Neural cell (in vitro differentiated cells): ENCODE measurements around the gene SNCAIP.

Experiments
- EP300 ChIP-seq: fragments of 450-650 bp; conservative IDR thresholded peaks from 2 replicates; pipeline ENCODE4 v1.6.1; 2014; ENCODE audit warnings: antibody characterized with exemption, mild to moderate bottlenecking, moderate library complexity; ENCODE audit not compliant: poor library complexity, severe bottlenecking
- EZH2 ChIP-seq: fragments of 200-600, 300-800 bp; shearing (Covaris generic), sonication (generic); IDR thresholded peaks from 2 replicates; pipeline ENCODE4 v1.6.1; 2014; ENCODE audit warnings: antibody characterized with exemption, low read length, borderline replicate concordance, mild to moderate bottlenecking; ENCODE audit not compliant: insufficient read depth, poor library complexity, severe bottlenecking
- POLR2AphosphoS5 ChIP-seq: IDR thresholded peaks from 2 replicates; pipeline ENCODE4 v1.6.1; 2012
- TAF1 ChIP-seq: IDR thresholded peaks from 2 replicates; pipeline ENCODE4 v1.6.1; 2012; ENCODE audit warnings: low read depth
- TF ChIP-seq, protein P1 (sequence below): fragments of 450-650 bp; IDR thresholded peaks from 2 replicates; pipeline ENCODE4 v1.5.1; 2014; ENCODE audit warnings: antibody characterized with exemption, mild to moderate bottlenecking, moderate library complexity; ENCODE audit not compliant: poor library complexity, severe bottlenecking
- TF ChIP-seq, protein P2 (sequence below): IDR thresholded peaks from 2 replicates; pipeline ENCODE4 v1.6.1; 2012; ENCODE audit warnings: borderline replicate concordance

DNA sequence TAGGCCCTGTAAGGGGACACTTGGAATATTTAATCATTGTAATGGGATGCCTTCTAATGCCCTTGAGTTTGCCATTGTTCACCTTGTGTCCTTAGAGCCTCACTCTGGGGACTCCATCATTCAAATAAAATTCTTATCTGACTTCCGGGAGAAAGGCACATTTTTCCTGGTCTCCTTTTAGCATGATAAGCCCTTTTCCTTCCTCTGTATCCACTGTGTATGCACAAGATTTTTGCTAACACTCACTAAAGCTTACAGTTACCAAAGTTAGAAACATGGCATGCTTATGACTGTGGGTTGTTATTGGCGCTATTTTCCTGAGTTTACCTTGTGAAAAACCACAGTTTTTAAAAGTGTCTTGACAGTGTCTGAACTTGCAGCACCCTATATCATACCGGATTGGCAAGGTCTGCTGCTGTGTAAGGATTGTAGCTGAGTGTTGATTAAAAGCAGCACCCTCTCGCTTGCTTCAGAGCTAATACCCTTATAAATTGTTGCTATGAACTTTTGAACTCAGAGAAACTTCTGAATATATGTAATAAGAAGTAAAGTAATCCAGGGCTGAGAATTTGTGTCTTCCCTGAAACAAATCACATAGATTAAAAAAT is 46.4 kb downstream of the SNCAIP start:
- TF ChIP-seq POLR2AphosphoS5 (no peak), EP300 (no peak), TAF1 (no peak), EZH2 (no peak)
- TF ChIP-seq, protein P1, sequence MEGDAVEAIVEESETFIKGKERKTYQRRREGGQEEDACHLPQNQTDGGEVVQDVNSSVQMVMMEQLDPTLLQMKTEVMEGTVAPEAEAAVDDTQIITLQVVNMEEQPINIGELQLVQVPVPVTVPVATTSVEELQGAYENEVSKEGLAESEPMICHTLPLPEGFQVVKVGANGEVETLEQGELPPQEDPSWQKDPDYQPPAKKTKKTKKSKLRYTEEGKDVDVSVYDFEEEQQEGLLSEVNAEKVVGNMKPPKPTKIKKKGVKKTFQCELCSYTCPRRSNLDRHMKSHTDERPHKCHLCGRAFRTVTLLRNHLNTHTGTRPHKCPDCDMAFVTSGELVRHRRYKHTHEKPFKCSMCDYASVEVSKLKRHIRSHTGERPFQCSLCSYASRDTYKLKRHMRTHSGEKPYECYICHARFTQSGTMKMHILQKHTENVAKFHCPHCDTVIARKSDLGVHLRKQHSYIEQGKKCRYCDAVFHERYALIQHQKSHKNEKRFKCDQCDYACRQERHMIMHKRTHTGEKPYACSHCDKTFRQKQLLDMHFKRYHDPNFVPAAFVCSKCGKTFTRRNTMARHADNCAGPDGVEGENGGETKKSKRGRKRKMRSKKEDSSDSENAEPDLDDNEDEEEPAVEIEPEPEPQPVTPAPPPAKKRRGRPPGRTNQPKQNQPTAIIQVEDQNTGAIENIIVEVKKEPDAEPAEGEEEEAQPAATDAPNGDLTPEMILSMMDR, result no peak
- TF ChIP-seq, protein P2, sequence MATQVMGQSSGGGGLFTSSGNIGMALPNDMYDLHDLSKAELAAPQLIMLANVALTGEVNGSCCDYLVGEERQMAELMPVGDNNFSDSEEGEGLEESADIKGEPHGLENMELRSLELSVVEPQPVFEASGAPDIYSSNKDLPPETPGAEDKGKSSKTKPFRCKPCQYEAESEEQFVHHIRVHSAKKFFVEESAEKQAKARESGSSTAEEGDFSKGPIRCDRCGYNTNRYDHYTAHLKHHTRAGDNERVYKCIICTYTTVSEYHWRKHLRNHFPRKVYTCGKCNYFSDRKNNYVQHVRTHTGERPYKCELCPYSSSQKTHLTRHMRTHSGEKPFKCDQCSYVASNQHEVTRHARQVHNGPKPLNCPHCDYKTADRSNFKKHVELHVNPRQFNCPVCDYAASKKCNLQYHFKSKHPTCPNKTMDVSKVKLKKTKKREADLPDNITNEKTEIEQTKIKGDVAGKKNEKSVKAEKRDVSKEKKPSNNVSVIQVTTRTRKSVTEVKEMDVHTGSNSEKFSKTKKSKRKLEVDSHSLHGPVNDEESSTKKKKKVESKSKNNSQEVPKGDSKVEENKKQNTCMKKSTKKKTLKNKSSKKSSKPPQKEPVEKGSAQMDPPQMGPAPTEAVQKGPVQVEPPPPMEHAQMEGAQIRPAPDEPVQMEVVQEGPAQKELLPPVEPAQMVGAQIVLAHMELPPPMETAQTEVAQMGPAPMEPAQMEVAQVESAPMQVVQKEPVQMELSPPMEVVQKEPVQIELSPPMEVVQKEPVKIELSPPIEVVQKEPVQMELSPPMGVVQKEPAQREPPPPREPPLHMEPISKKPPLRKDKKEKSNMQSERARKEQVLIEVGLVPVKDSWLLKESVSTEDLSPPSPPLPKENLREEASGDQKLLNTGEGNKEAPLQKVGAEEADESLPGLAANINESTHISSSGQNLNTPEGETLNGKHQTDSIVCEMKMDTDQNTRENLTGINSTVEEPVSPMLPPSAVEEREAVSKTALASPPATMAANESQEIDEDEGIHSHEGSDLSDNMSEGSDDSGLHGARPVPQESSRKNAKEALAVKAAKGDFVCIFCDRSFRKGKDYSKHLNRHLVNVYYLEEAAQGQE, result no peak
